GM21723 (cell line): ENCODE measurements around the gene TRIP13.

Experiments used
- ATAC-seq: cut with Tn5 transposase; IDR thresholded peaks from one replicate; pipeline ENCODE4 v1.9.1; 2021; ENCODE audit warnings: mild to moderate bottlenecking, moderate library complexity; ENCODE audit not compliant: unreplicated experiment

The TRIP13 gene

GRCh38 chr5:949815-950560 is 57.3 kb downstream of the TRIP13 start:
- ATAC-seq, result no peak

- ATAC-seq, result no peak
Measured at GRCh38 chr5:951940-952596, 59.4 kb downstream of the TRIP13 start.

GRCh38 chr5:952597-953271 is 60.0 kb downstream of the TRIP13 start:
- ATAC-seq, result no peak

- ATAC-seq, result no peak
Measured at GRCh38 chr5:953535-954449, 61.1 kb downstream of the TRIP13 start.

- no peak for ATAC-seq
Measured at GRCh38 chr5:955886-956761, 63.4 kb downstream of the TRIP13 start.

GRCh38 chr5:956941-957747 is 64.5 kb downstream of the TRIP13 start:
- peak; percentile 79 for ATAC-seq

- ATAC-seq, result no peak
Measured at GRCh38 chr5:957748-958485, 65.2 kb downstream of the TRIP13 start.

- no peak for ATAC-seq
Measured at GRCh38 chr5:958701-959571, 66.3 kb downstream of the TRIP13 start.

GRCh38 chr5:959581-960531 is 67.2 kb downstream of the TRIP13 start:
- ATAC-seq, result no peak

GRCh38 chr5:960551-960950 is 67.9 kb downstream of the TRIP13 start:
- ATAC-seq, result no peak

GRCh38 chr5:961002-961710 is 68.5 kb downstream of the TRIP13 start:
- ATAC-seq, result no peak

GRCh38 chr5:961711-962240 is 69.1 kb downstream of the TRIP13 start:
- no peak for ATAC-seq

GRCh38 chr5:962386-962785 is 69.7 kb downstream of the TRIP13 start:
- no peak for ATAC-seq

GRCh38 chr5:962801-963200 is 70.1 kb downstream of the TRIP13 start:
- no peak for ATAC-seq

- no peak for ATAC-seq
Measured at GRCh38 chr5:963310-963672, 70.6 kb downstream of the TRIP13 start.
